Neuronal stem cell (in vitro differentiated cells): ENCODE results near the gene SNX32.

Experiments
- DNase-seq: peaks from one replicate; pipeline ENCODE4 v3.0.0-alpha.2; 2013; ENCODE audit warnings: low spot score
- H2AFZ ChIP-seq: one replicate; pipeline ENCODE4 v1.6.1; 2013; ENCODE audit warnings: mild to moderate bottlenecking, low read length, inconsistent platforms
- H2AK5ac ChIP-seq: 2 replicates; pipeline ENCODE4 v1.6.1; 2013; ENCODE audit warnings: low read depth, mild to moderate bottlenecking, inconsistent platforms, low read length, moderate library complexity, mixed read lengths
- H2BK120ac ChIP-seq: 2 replicates; pipeline ENCODE4 v1.6.1; 2013; ENCODE audit warnings: low read depth, mild to moderate bottlenecking, inconsistent platforms, low read length, moderate library complexity, mixed read lengths
- H2BK12ac ChIP-seq: one replicate; pipeline ENCODE4 v1.6.1; 2013; ENCODE audit warnings: low read length, inconsistent platforms
- H2BK15ac ChIP-seq: 2 replicates; pipeline ENCODE4 v1.6.1; 2013; ENCODE audit warnings: mild to moderate bottlenecking, low read length, inconsistent platforms, mixed read lengths
- H2BK5ac ChIP-seq: one replicate; pipeline ENCODE4 v1.6.1; 2013; ENCODE audit warnings: inconsistent platforms, mild to moderate bottlenecking, low read length, moderate library complexity
- H3K14ac ChIP-seq: one replicate; pipeline ENCODE4 v1.6.1; 2013; ENCODE audit warnings: low read length, inconsistent platforms
- H3K18ac ChIP-seq: 2 replicates; pipeline ENCODE4 v1.6.1; 2013; ENCODE audit warnings: low read length, inconsistent platforms
- H3K23ac ChIP-seq: 2 replicates; pipeline ENCODE4 v1.6.1; 2013; ENCODE audit warnings: low read depth, mild to moderate bottlenecking, mixed read lengths, low read length, inconsistent platforms; ENCODE audit not compliant: poor library complexity
- H3K27ac ChIP-seq: replicated peaks from 3 replicates; pipeline ENCODE4 v1.5.1; 2013; ENCODE audit warnings: low read length, inconsistent platforms
- H3K27me3 ChIP-seq, 3 experiments: 2 replicates each; pipeline ENCODE4 v1.6.1; 2013; ENCODE audit warnings: low read length in 3 of 3, mild to moderate bottlenecking in 2 of 3, inconsistent platforms in 1 of 3, low read depth in 1 of 3, mixed read lengths in 1 of 3, moderate library complexity in 1 of 3; ENCODE audit not compliant: control insufficient read depth in 3 of 3, insufficient read depth in 3 of 3
- H3K36me3 ChIP-seq, 2 donors: replicated peaks in 1 of 2; 2 replicates each; pipeline ENCODE4 v1.6.1; 2013; ENCODE audit warnings: low read length in 2 of 2; ENCODE audit not compliant: control insufficient read depth in 2 of 2, insufficient read depth in 2 of 2
- H3K4ac ChIP-seq: 2 replicates; pipeline ENCODE4 v1.6.1; 2013; ENCODE audit warnings: inconsistent platforms, mild to moderate bottlenecking, low read length, moderate library complexity
- H3K4me1 ChIP-seq, 2 donors: 1 replicate in 1 of 2; 2 replicates in 1 of 2; pipeline ENCODE4 v1.6.1; 2013; ENCODE audit warnings: low read length in 2 of 2, low read depth in 1 of 2; ENCODE audit not compliant: control insufficient read depth in 2 of 2, insufficient read depth in 1 of 2
- H3K4me2 ChIP-seq: one replicate; pipeline ENCODE4 v1.6.1; 2013; ENCODE audit warnings: mild to moderate bottlenecking, low read length, inconsistent platforms; ENCODE audit not compliant: insufficient read depth, poor library complexity, severe bottlenecking
- H3K4me3 ChIP-seq, 2 donors: 2 replicates each; pipeline ENCODE4 v1.5.1; 2013; ENCODE audit warnings: low read length in 2 of 2, mild to moderate bottlenecking in 2 of 2, inconsistent platforms in 1 of 2, moderate library complexity in 1 of 2
- H3K79me1 ChIP-seq: one replicate; pipeline ENCODE4 v1.6.1; 2013; ENCODE audit warnings: low read depth, mild to moderate bottlenecking, inconsistent platforms, low read length, moderate library complexity
- H3K9ac ChIP-seq: one replicate; pipeline ENCODE4 v1.6.1; 2013; ENCODE audit warnings: mild to moderate bottlenecking, low read depth, low read length, inconsistent platforms; ENCODE audit not compliant: poor library complexity
- H3K9me3 ChIP-seq, 2 donors: replicated peaks in 1 of 2; 2 replicates each; pipeline versions ENCODE3 to v1.6.1; 2013; ENCODE audit warnings: low read length in 2 of 2, mild to moderate bottlenecking in 2 of 2, inconsistent platforms in 1 of 2, low read depth in 1 of 2, mixed read lengths in 1 of 2, moderate library complexity in 1 of 2; ENCODE audit not compliant: control insufficient read depth in 2 of 2, insufficient read depth in 1 of 2
- H4K8ac ChIP-seq: one replicate; pipeline ENCODE4 v1.6.1; 2013; ENCODE audit warnings: low read depth, mild to moderate bottlenecking, inconsistent platforms, low read length, moderate library complexity
- H4K91ac ChIP-seq: one replicate; pipeline ENCODE4 v1.6.1; 2013; ENCODE audit warnings: low read length, low read depth, mild to moderate bottlenecking, inconsistent platforms; ENCODE audit not compliant: poor library complexity
- WGBS, 2 donors: extraction: QIAGEN DNeasy Blood & Tissue Kit; methylation state at CpG; one replicate each; pipeline ENCODE4 v1.1.7; 2013; ENCODE audit warnings: missing lambda C conversion rate in 2 of 2, mixed read lengths in 1 of 2; ENCODE audit not compliant: insufficient read length in 2 of 2, insufficient replicate concordance in 1 of 2; ENCODE audit errors: extremely low coverage in 2 of 2; 5-methylcytosine and 5-hydroxymethylcytosine counted together

SNX32 gene

GRCh38 chr11:65885808-65886536 is 52.2 kb downstream of the SNX32 start:
- H3K36me3 ChIP-seq: peaks cover 33 to 53% of the 10 kb centered on the region in 2 donors
- H3K9me3 ChIP-seq: no peaks in the 10 kb centered on the region
- H2AK5ac ChIP-seq: no peak overlapping the region
- H3K27me3 ChIP-seq: peaks cover 0 to 13% (median 0%) of the 10 kb centered on the region in 3 experiments
- no peak overlapping the region for H3K27ac ChIP-seq
- no peak overlapping the region for H3K4me2 ChIP-seq
- no peak overlapping the region for H2BK12ac ChIP-seq
- DNase-seq: no peak
- no peak overlapping the region for H4K91ac ChIP-seq
- H2AFZ ChIP-seq: no peak overlapping the region
- H2BK5ac ChIP-seq: no peak overlapping the region
- H2BK15ac ChIP-seq: no peak overlapping the region
- H3K23ac ChIP-seq: no peak overlapping the region
- no peak overlapping the region for H4K8ac ChIP-seq
- peaks cover 3% of the 10 kb centered on the region for H3K79me1 ChIP-seq
- WGBS, 2 donors: no CpG with 5 or more reads among the region's 12 CpGs
- no peak overlapping the region for H2BK120ac ChIP-seq
- peaks cover 13 to 17% of the 10 kb centered on the region in 2 donors for H3K4me1 ChIP-seq
- H3K14ac ChIP-seq: no peak overlapping the region
- H3K18ac ChIP-seq: no peak overlapping the region
- H3K4me3 ChIP-seq: no peak overlapping the region
- no peak overlapping the region for H3K4ac ChIP-seq
- no peak overlapping the region for H3K9ac ChIP-seq

GRCh38 chr11:65886826-65887722 is 53.3 kb downstream of the SNX32 start:
- Histone ChIP-seq H3K27me3 (peaks cover 0 to 15% (median 0%) of the 10 kb centered on the region in 3 experiments), H3K4me1 (peaks cover 20 to 23% of the 10 kb centered on the region in 2 donors), H3K4me2 (peak overlapping the region; percentile 69), H3K27ac (peak overlapping the region; percentile 95), H3K14ac (no peak overlapping the region), H4K8ac (no peak overlapping the region), H2AFZ (no peak overlapping the region), H3K36me3 (peaks cover 33 to 49% of the 10 kb centered on the region in 2 donors), H3K18ac (no peak overlapping the region), H2BK120ac (no peak overlapping the region), H3K23ac (no peak overlapping the region), H2AK5ac (no peak overlapping the region), H3K79me1 (peaks cover 3% of the 10 kb centered on the region), H3K9ac (peak overlapping the region; percentile 95), H2BK12ac (no peak overlapping the region), H3K9me3 (no peaks in the 10 kb centered on the region), H2BK5ac (no peak overlapping the region), H3K4ac (no peak overlapping the region), H2BK15ac (no peak overlapping the region), H4K91ac (no peak overlapping the region), H3K4me3 (peak overlapping the region; percentile 93 to 95)
- WGBS, 2 donors: no CpG with 5 or more reads among the region's 14 CpGs
- no peak for DNase-seq

- H2AFZ ChIP-seq: peak overlapping the region; percentile 94
- no peak overlapping the region for H2BK120ac ChIP-seq
- H4K8ac ChIP-seq: no peak overlapping the region
- H3K36me3 ChIP-seq: peaks cover 28 to 42% of the 10 kb centered on the region in 2 donors
- peaks cover 21 to 29% of the 10 kb centered on the region in 2 donors for H3K4me1 ChIP-seq
- H3K4me2 ChIP-seq: peak overlapping the region; percentile 69
- peak overlapping the region; percentile 93 to 95 for H3K4me3 ChIP-seq
- H3K79me1 ChIP-seq: peaks cover 3% of the 10 kb centered on the region
- H3K27me3 ChIP-seq: peaks cover 0 to 15% (median 0%) of the 10 kb centered on the region in 3 experiments
- H3K18ac ChIP-seq: peak overlapping the region; percentile 97
- peak overlapping the region; percentile 36 for H2AK5ac ChIP-seq
- H2BK15ac ChIP-seq: peak overlapping the region; percentile 40
- H3K27ac ChIP-seq: peak overlapping the region; percentile 95
- H3K4ac ChIP-seq: peak overlapping the region; percentile 8
- peak overlapping the region; percentile 95 for H3K9ac ChIP-seq
- H2BK12ac ChIP-seq: no peak overlapping the region
- H3K23ac ChIP-seq: peak overlapping the region; percentile 99
- WGBS, 2 donors: no CpG with 5 or more reads among the region's 23 CpGs
- H4K91ac ChIP-seq: no peak overlapping the region
- no peak for DNase-seq
- H2BK5ac ChIP-seq: peak overlapping the region; percentile 96
- H3K9me3 ChIP-seq: no peaks in the 10 kb centered on the region
- H3K14ac ChIP-seq: no peak overlapping the region
These were observed 54.0 kb downstream of the SNX32 start for GRCh38 chr11:65887723-65888162.
